Right atrium auricular region (tissue), 2 donors: ENCODE measurements around the gene TMEM108. TPM values are rescaled to one million over a fixed set of nuclear protein-coding genes. Genes with fewer than 3 reads are reported as not detected.

Experiments used
- DNase-seq: peaks from one replicate; pipeline ENCODE4 v3.0.0-alpha.2; 2019; ENCODE audit warnings: low spot score
- H3K27ac ChIP-seq, 2 donors: fragments of 200-600 bp; sonication (generic); 1 replicate in 1 of 2; 2 replicates in 1 of 2; pipeline ENCODE4 v1.5.1; 2016 to 2019
- H3K27me3 ChIP-seq, 2 donors: fragments of 200-600 bp; sonication (generic); one replicate each; pipeline versions ENCODE4 v1.5.1 to v1.6.0; 2017 to 2019
- H3K36me3 ChIP-seq: fragments of 200-600 bp; sonication (generic); one replicate; pipeline ENCODE4 v1.5.1; 2016
- H3K4me1 ChIP-seq, 2 donors: fragments of 200-600 bp; sonication (generic); one replicate each; pipeline versions ENCODE4 v1.5.1 to v1.6.0; 2017 to 2019
- H3K4me3 ChIP-seq, 2 donors: fragments of 200-600 bp; sonication (generic); 1 replicate in 1 of 2; 2 replicates in 1 of 2; pipeline ENCODE4 v1.5.1; 2017 to 2019; ENCODE audit warnings: mild to moderate bottlenecking in 1 of 2, moderate library complexity in 1 of 2
- H3K9me3 ChIP-seq, 2 donors: fragments of 200-600 bp; sonication (generic); one replicate each; pipeline ENCODE4 v1.5.1; 2019
- total RNA-seq, 2 donors: library from RNA; depleted of rRNA; stranded (reverse); fragments of >200 nt; gene quantifications; one replicate each; pipeline ENCODE4 v1.1.0, GENCODE V29; 2016
- TF ChIP-seq, protein P1 (sequence below), 2 donors: fragments of 200-600 bp; sonication (generic); IDR thresholded peaks; one replicate each; pipeline ENCODE4 v1.5.1; 2019; ENCODE audit warnings: antibody characterized with exemption in 2 of 2

Gene TMEM108
- total RNA-seq, 2 donors from 2014 or later: 5.1 to 5.3 TPM

DNA sequence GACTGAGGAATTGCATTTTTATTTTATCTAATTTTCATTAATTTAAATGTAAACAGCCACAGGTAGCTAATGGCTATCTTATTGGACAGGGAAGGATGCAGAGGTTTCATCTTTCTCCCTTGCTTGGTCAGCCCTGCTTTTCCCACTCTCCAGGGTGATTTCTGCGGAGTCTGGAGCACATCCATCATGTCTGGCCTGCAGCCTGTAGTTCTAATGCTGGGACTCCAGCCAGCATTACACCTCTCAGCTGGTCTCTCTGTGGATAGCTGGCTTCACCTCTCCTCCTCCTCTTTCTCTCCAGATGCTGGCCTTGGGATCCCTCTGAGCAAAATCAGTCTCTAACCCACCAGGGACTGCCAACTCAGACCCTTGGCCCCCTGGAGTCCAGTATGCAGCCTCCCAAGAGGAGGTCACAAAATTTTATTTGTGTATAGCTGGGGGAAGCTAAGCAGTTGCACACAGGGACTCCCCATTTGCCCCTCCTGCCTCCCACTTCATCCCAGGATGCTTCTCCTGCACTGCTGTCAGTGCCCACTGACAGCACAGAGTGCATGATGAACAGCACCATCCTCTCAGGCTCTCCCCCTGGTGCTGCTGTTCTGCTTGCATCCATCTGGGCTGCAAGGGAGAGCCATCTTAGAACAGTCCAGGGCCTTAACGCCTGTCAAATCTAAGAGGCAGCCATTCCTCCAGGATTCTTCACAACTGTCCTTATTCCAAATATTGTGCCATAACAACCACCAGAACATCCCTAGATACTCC, 363.4 kb downstream of the TMEM108 start:
- no peak overlapping the region for H3K4me3 ChIP-seq
- no peaks in the 10 kb centered on the region for H3K27me3 ChIP-seq
- no peak overlapping the region for H3K27ac ChIP-seq
- no peak for DNase-seq
- H3K36me3 ChIP-seq: no peaks in the 10 kb centered on the region
- TF ChIP-seq, protein P1, sequence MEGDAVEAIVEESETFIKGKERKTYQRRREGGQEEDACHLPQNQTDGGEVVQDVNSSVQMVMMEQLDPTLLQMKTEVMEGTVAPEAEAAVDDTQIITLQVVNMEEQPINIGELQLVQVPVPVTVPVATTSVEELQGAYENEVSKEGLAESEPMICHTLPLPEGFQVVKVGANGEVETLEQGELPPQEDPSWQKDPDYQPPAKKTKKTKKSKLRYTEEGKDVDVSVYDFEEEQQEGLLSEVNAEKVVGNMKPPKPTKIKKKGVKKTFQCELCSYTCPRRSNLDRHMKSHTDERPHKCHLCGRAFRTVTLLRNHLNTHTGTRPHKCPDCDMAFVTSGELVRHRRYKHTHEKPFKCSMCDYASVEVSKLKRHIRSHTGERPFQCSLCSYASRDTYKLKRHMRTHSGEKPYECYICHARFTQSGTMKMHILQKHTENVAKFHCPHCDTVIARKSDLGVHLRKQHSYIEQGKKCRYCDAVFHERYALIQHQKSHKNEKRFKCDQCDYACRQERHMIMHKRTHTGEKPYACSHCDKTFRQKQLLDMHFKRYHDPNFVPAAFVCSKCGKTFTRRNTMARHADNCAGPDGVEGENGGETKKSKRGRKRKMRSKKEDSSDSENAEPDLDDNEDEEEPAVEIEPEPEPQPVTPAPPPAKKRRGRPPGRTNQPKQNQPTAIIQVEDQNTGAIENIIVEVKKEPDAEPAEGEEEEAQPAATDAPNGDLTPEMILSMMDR (IDR thresholded peaks at IDR 0.05): no peak
- H3K4me1 ChIP-seq: peaks cover 0 to 6% of the 10 kb centered on the region in 2 donors
- H3K9me3 ChIP-seq: no peaks in the 10 kb centered on the region

DNA sequence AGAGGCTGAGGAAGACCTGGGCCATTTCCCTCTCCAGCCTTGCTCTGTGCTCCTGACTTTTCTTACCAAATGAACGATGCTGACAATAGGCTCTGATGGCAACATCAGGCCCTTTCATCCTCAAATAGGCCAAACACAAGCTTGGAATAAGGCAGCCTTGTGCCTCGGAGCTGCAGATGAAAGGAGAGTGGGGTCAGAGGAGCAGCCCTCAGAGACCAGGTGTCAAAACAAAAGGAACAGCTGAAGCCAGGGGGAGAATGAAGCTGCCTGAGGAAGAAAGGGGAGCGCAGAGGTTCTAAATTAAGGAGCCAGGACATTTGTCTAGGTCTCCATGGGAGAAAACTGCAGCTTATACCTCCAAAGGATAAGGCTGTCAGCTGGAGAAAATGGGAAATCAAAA, 366.7 kb downstream of the TMEM108 start:
- H3K27me3 ChIP-seq: no peaks in the 10 kb centered on the region
- DNase-seq: no peak
- no peak overlapping the region for H3K4me3 ChIP-seq
- peaks cover 0 to 6% of the 10 kb centered on the region in 2 donors for H3K4me1 ChIP-seq
- TF ChIP-seq, protein P1 (IDR thresholded peaks at IDR 0.05): no peak
- H3K36me3 ChIP-seq: no peaks in the 10 kb centered on the region
- H3K27ac ChIP-seq: no peak overlapping the region
- no peaks in the 10 kb centered on the region for H3K9me3 ChIP-seq

DNA sequence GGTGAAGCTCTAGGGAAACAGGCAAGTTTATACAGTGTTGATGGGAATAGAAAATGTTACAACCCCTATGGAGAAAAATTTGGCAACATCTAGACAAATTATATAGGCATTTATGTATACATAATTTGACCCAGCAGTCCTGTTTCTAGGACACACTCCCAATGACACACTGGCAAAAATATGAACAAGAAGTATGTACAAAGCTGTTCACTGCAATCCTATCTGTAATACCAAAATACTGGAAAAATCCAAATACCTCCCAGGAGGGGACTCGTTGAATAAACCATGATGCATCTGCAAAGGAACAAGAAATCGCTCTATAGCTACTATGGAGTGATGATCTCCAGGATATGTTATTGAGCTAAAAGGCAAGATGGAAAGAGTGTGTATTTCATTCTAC, 370.2 kb downstream of the TMEM108 start:
- TF ChIP-seq, protein P1 (IDR thresholded peaks at IDR 0.05): no peak
- H3K4me1 ChIP-seq: peaks cover 0 to 6% of the 10 kb centered on the region in 2 donors
- no peak overlapping the region for H3K4me3 ChIP-seq
- DNase-seq: no peak
- no peak overlapping the region for H3K27ac ChIP-seq
- no peaks in the 10 kb centered on the region for H3K36me3 ChIP-seq
- H3K9me3 ChIP-seq: no peaks in the 10 kb centered on the region
- H3K27me3 ChIP-seq: no peaks in the 10 kb centered on the region

DNA sequence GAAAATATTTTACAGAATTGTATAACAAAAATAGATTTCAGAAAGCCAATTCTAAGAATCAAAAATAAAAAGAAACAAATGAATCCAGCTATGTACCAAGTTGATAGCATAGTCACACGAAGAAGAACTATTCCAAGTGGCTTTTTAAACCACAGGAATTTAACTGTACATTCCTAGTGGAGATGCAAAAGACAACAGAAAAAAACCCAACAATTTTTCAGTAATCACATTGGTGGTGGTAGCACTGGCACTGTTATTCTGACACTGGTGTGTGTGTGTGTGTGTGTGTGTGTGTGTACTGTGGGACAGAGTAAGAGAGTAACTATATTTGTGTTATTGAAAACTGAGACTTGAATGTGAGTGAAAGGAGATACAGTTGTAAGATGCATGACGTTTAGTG, 370.8 kb downstream of the TMEM108 start:
- Histone ChIP-seq H3K9me3 (no peaks in the 10 kb centered on the region), H3K27me3 (no peaks in the 10 kb centered on the region), H3K27ac (no peak overlapping the region), H3K4me1 (peaks cover 0 to 11% of the 10 kb centered on the region in 2 donors), H3K4me3 (no peak overlapping the region), H3K36me3 (no peaks in the 10 kb centered on the region)
- TF ChIP-seq, protein P1 (IDR thresholded peaks at IDR 0.05): no peak
- DNase-seq: no peak

DNA sequence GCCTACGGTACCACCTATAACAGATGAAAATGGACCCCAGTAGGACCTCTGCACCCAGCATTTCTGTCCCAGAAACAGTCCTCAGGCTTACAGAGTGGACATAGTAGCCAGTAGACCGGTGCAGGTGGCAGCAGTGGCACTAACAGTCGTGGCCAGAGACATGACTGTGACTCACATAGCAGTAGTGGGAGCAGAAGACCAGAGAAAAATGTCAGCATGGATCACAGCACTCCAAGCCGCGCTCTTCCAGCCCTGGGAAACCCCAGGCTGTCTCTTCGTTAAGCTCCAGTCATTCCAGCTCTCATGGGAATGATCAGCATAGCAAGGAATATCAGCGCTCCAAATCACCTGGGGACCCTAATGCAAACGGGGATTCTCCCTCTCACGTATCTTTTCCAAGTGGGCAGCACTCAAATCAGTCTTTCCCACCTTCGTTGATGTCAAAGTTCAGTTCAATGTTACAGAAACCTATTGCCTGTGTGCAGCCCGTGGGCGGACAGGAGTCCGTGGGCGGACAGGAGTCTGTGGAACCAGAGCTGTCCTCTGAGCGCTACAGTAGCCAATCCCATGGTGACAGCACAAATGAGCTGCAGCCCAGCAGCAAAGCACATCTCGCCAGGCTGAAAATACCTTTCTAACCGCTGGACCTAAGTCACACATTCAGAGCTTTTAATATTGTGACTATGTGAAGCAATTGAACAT, 372.2 kb downstream of the TMEM108 start:
- H3K27ac ChIP-seq: no peak overlapping the region
- no peaks in the 10 kb centered on the region for H3K36me3 ChIP-seq
- H3K27me3 ChIP-seq: no peaks in the 10 kb centered on the region
- no peak for DNase-seq
- H3K4me1 ChIP-seq: peaks cover 0 to 11% of the 10 kb centered on the region in 2 donors
- H3K4me3 ChIP-seq: no peak overlapping the region
- no peaks in the 10 kb centered on the region for H3K9me3 ChIP-seq
- TF ChIP-seq, protein P1 (IDR thresholded peaks at IDR 0.05): no peak
